ENCODE measurements around the gene SHQ1. TPM values are rescaled to one million over a fixed set of nuclear protein-coding genes. Genes with fewer than 3 reads are reported as not detected.

Gene SHQ1
- total and polyA plus RNA-seq, 2 donors (not counting 3 experiments of a cell fraction or from before 2014, with no cell fraction given) = 7.3 to 20.6 TPM

- Histone ChIP-seq H3K79me2 (ENCODE audit: control insufficient read depth, insufficient read depth, low read length) (no peaks in the 10 kb centered on the region), H3K9me3 (replicated peaks; ENCODE audit: control insufficient read depth, insufficient read depth, low read length) (no peaks in the 10 kb centered on the region), H2AFZ (ENCODE audit: low read depth, low read length) (no peak overlapping the region), H3K27me3 (ENCODE audit: control insufficient read depth in 2 of 2, insufficient read depth in 2 of 2, low read length in 2 of 2) (no peaks in the 10 kb centered on the region), H3K27ac (ENCODE audit: insufficient read depth, low read depth, low read length) (no peak overlapping the region), H3K36me3 (ENCODE audit: control insufficient read depth in 2 of 2, extremely low read depth in 1 of 2, insufficient read depth in 2 of 2, low read length in 2 of 2) (no peaks in the 10 kb centered on the region), H3K9ac (replicated peaks; ENCODE audit: extremely low read depth, insufficient read depth, low read length) (no peak overlapping the region), H3K4me3 (replicated peaks in 1 of 3; ENCODE audit: insufficient read depth in 1 of 3, low read depth in 1 of 3, low read length in 3 of 3) (no peak overlapping the region), H3K4me1 (ENCODE audit: control insufficient read depth, extremely low read depth, insufficient read depth, low read length) (no peaks in the 10 kb centered on the region), H3K4me2 (ENCODE audit: insufficient read depth, low read length) (no peak overlapping the region), H4K20me1 (replicated peaks; ENCODE audit: control insufficient read depth, extremely low read depth, insufficient read depth, low read length) (no peaks in the 10 kb centered on the region), H3K9me1 (replicated peaks; ENCODE audit: control insufficient read depth, extremely low read depth, insufficient read depth, low read length) (no peaks in the 10 kb centered on the region)
- no TSS peak for BruUV-seq (replicated peaks)
- dilution Hi-C loops (cut with MboI; ENCODE audit: extremely low pct_ligation_motif_present, low sequenced_read_pairs) (no loop called here), intact Hi-C loops (cut with micrococcal nuclease) (no loop called here)
- POLR2A ChIA-PET = no interaction called here
- CTCF ChIA-PET = interaction anchor here (1.1 to 1.6 kb wide), 2 partner anchors 15 to 893 kb away, joined by 3 to 5 read pairs; no protein-coding TSS in a partner anchor
- DNase-seq (ENCODE audit: low read depth, low spot score) (no peak), FAIRE-seq (no peak)
- TF ChIP-seq POLR2AphosphoS5 (IDR thresholded peaks at IDR 0.05; ENCODE audit: insufficient read depth, low read depth, low read length) (no peak), MYC (IDR thresholded peaks at IDR 0.05; ENCODE audit: low read depth, low read length) (no peak), MAX (IDR thresholded peaks at IDR 0.05; ENCODE audit: insufficient read depth, insufficient read length) (no peak), CTCF (IDR thresholded peaks at IDR 0.05; ENCODE audit: extremely low read depth in 1 of 2, insufficient read depth in 1 of 2, low read depth in 1 of 2, low read length in 2 of 2) (no peak), JUN (IDR thresholded peaks at IDR 0.05; ENCODE audit: borderline replicate concordance, insufficient read depth, insufficient read length, low read depth) (no peak), GATA2 (IDR thresholded peaks at IDR 0.05; ENCODE audit: insufficient read depth, insufficient read length, low read depth, low read length) (no peak), FOS (IDR thresholded peaks at IDR 0.05; ENCODE audit: borderline replicate concordance, insufficient read depth, low read length) (no peak), POLR2A (IDR thresholded peaks at IDR 0.05; ENCODE audit: low read depth, low read length) (no peak), EZH2 (IDR thresholded peaks at IDR 0.05; ENCODE audit: borderline replicate concordance, low read depth, low read length, severe bottlenecking) (no peak)
Measured at GRCh38 chr3:72768006-72768441, 80.2 kb downstream of the SHQ1 start.

Measured in endothelial cell of umbilical vein (primary cell).